H1 (cell line): ENCODE data around the gene MPPE1. TPM values are rescaled to one million over a fixed set of nuclear protein-coding genes. Genes with fewer than 3 reads are reported as not detected.
A peak's percentile ranks its signal among the peaks of the same experiment; 100 is the strongest.

Experiments
- CTCF ChIA-PET: fragments of 300-600 bp; sonication (Branson Sonifier 250); formaldehyde crosslinking; loops from one replicate; lab custom pipeline; 2021; ENCODE audit not compliant: partially characterized antibody; lab: Charles Lee
- POLR2A ChIA-PET: fragments of 300-600 bp; sonication (Branson Sonifier 250); formaldehyde crosslinking; loops from one replicate; lab custom pipeline; 2021; ENCODE audit warnings: inconsistent platforms; ENCODE audit not compliant: partially characterized antibody; lab: Charles Lee
- DNase-seq, 2 experiments: peaks; one replicate each; pipeline versions ENCODE4 v3.0.0 to v3.0.0-alpha.2; 2010 to 2022; ENCODE audit warnings: low spot score in 2 of 2, low read depth in 1 of 2, mixed read lengths in 1 of 2
- FAIRE-seq: peaks from 2 replicates; lab custom pipeline; 2011; peaks lifted over from hg19 to GRCh38; lab: Jason Lieb, UNC
- H2AFZ ChIP-seq: 2 replicates; pipeline ENCODE4 v1.8.1; 2012; ENCODE audit warnings: low read length, inconsistent platforms
- H2AK5ac ChIP-seq: 2 replicates; pipeline ENCODE4 v1.6.1; 2013; ENCODE audit warnings: low read depth, low read length
- H2BK120ac ChIP-seq: replicated peaks from 2 replicates; pipeline ENCODE3; 2013; ENCODE audit warnings: low read depth, low read length, inconsistent platforms
- H2BK12ac ChIP-seq: 2 replicates; pipeline ENCODE4 v1.6.1; 2013; ENCODE audit warnings: low read depth, low read length
- H2BK15ac ChIP-seq: 2 replicates; pipeline ENCODE4 v1.6.1; 2013; ENCODE audit warnings: low read length
- H2BK20ac ChIP-seq: 2 replicates; pipeline ENCODE4 v1.6.1; 2013; ENCODE audit warnings: low read length
- H2BK5ac ChIP-seq: 2 replicates; pipeline ENCODE4 v1.6.1; 2013; ENCODE audit warnings: low read depth, low read length
- H3K14ac ChIP-seq: 2 replicates; pipeline ENCODE4 v1.6.1; 2013; ENCODE audit warnings: inconsistent platforms; ENCODE audit not compliant: insufficient read length
- H3K18ac ChIP-seq: 2 replicates; pipeline ENCODE4 v1.6.1; 2013; ENCODE audit warnings: low read length; ENCODE audit errors: extremely low read depth
- H3K23ac ChIP-seq: 2 replicates; pipeline ENCODE4 v1.6.1; 2013; ENCODE audit warnings: inconsistent platforms; ENCODE audit not compliant: insufficient read length
- H3K23me2 ChIP-seq: 2 replicates; pipeline ENCODE4 v1.6.1; 2013; ENCODE audit warnings: low read depth, low read length
- H3K27ac ChIP-seq: 2 replicates; pipeline ENCODE4 v1.6.1; 2011; ENCODE audit warnings: low read depth, low read length, inconsistent platforms
- H3K27me3 ChIP-seq, 4 experiments: replicated peaks in 1 of 4; 1 replicate in 1 of 4; 2 replicates in 3 of 4; pipeline versions ENCODE4 v1.6.1 to v1.8.1; 2011 to 2013; ENCODE audit warnings: low read length in 3 of 4, mild to moderate bottlenecking in 3 of 4, inconsistent platforms in 2 of 4, mixed read lengths in 2 of 4, moderate library complexity in 1 of 4; ENCODE audit not compliant: control insufficient read depth in 3 of 4, insufficient read depth in 3 of 4; ENCODE audit errors: extremely low read depth in 1 of 4
- H3K36me3 ChIP-seq, 4 experiments: 2 replicates each; pipeline versions ENCODE4 v1.6.1 to v1.8.1; 2011 to 2013; ENCODE audit warnings: mild to moderate bottlenecking in 4 of 4, low read length in 3 of 4, moderate library complexity in 2 of 4, control low read depth in 1 of 4, inconsistent platforms in 1 of 4; ENCODE audit not compliant: insufficient read depth in 4 of 4, control insufficient read depth in 2 of 4
- H3K4ac ChIP-seq: replicated peaks from 2 replicates; pipeline ENCODE3; 2013; ENCODE audit warnings: low read length, low read depth, mixed read lengths, inconsistent platforms; ENCODE audit not compliant: insufficient read length
- H3K4me1 ChIP-seq, 4 experiments: replicated peaks in 1 of 4; 1 replicate in 1 of 4; 2 replicates in 3 of 4; pipeline versions ENCODE4 v1.6.1 to v1.8.1; 2011 to 2013; ENCODE audit warnings: low read length in 3 of 4, inconsistent platforms in 2 of 4, mixed read lengths in 1 of 4; ENCODE audit not compliant: insufficient read depth in 4 of 4, control insufficient read depth in 3 of 4
- H3K4me2 ChIP-seq, 2 experiments: 2 replicates each; pipeline versions ENCODE4 v1.6.1 to v1.8.1; 2011 to 2013; ENCODE audit warnings: low read depth in 2 of 2, low read length in 2 of 2, control low read depth in 1 of 2, inconsistent platforms in 1 of 2, mild to moderate bottlenecking in 1 of 2; ENCODE audit not compliant: insufficient read depth in 1 of 2
- H3K4me3 ChIP-seq, 4 experiments: fragments of 200-600, 300-600 bp in 1 of 4; sonication (generic), shearing (Covaris generic), sonication (Bioruptor Twin) in 1 of 4; 2 replicates each; pipeline versions ENCODE4 v1.5.1 to v1.8.1; 2011 to 2016; ENCODE audit warnings: low read length in 4 of 4, low read depth in 3 of 4, control low read depth in 2 of 4, inconsistent platforms in 2 of 4, mild to moderate bottlenecking in 2 of 4, mixed read lengths in 1 of 4, moderate library complexity in 1 of 4; ENCODE audit not compliant: insufficient read depth in 2 of 4; ENCODE audit errors: extremely low read depth in 1 of 4
- H3K56ac ChIP-seq: replicated peaks from 2 replicates; pipeline ENCODE3; 2013; ENCODE audit warnings: low read depth, mild to moderate bottlenecking, mixed read lengths, low read length, inconsistent platforms; ENCODE audit not compliant: insufficient read length
- H3K79me1 ChIP-seq: 2 replicates; pipeline ENCODE4 v1.6.1; 2013; ENCODE audit warnings: low read depth, low read length, control low read depth
- H3K79me2 ChIP-seq, 2 experiments: 2 replicates each; pipeline versions ENCODE4 v1.6.1 to v1.8.1; 2012 to 2013; ENCODE audit warnings: low read length in 2 of 2, mild to moderate bottlenecking in 2 of 2, inconsistent platforms in 1 of 2; ENCODE audit not compliant: insufficient read depth in 2 of 2, control insufficient read depth in 1 of 2
- H3K9ac ChIP-seq, 4 experiments: replicated peaks in 1 of 4; 1 replicate in 1 of 4; 2 replicates in 3 of 4; pipeline versions ENCODE4 v1.6.1 to v1.8.1; 2011 to 2013; ENCODE audit warnings: low read depth in 3 of 4, low read length in 3 of 4, control low read depth in 2 of 4, mild to moderate bottlenecking in 2 of 4, moderate library complexity in 2 of 4, inconsistent platforms in 1 of 4; ENCODE audit errors: extremely low read depth in 1 of 4
- H3K9me3 ChIP-seq, 2 experiments: 2 replicates each; pipeline versions ENCODE4 v1.6.1 to v1.8.1; 2012 to 2013; ENCODE audit warnings: mild to moderate bottlenecking in 2 of 2, moderate library complexity in 2 of 2, control low read depth in 1 of 2, inconsistent platforms in 1 of 2, low read depth in 1 of 2, low read length in 1 of 2, mixed read lengths in 1 of 2; ENCODE audit not compliant: insufficient read depth in 2 of 2
- H4K20me1 ChIP-seq, 2 experiments: replicated peaks in 1 of 2; 2 replicates each; pipeline versions ENCODE3 to v1.8.1; 2011 to 2013; ENCODE audit warnings: inconsistent platforms in 2 of 2, low read length in 2 of 2, mild to moderate bottlenecking in 1 of 2; ENCODE audit not compliant: insufficient read depth in 2 of 2, control insufficient read depth in 1 of 2
- H4K5ac ChIP-seq: 2 replicates; pipeline ENCODE4 v1.6.1; 2013; ENCODE audit warnings: low read length, low read depth, mixed read lengths, inconsistent platforms; ENCODE audit not compliant: insufficient read length
- H4K8ac ChIP-seq: 2 replicates; pipeline ENCODE4 v1.8.0; 2013; ENCODE audit warnings: mild to moderate bottlenecking, moderate library complexity, low read length, inconsistent platforms; ENCODE audit not compliant: insufficient read depth; ENCODE audit errors: extremely low read depth
- H4K91ac ChIP-seq: replicated peaks from 2 replicates; pipeline ENCODE3; 2013; ENCODE audit warnings: low read length, mixed read lengths, inconsistent platforms; ENCODE audit not compliant: insufficient read length
- ASH2L ChIP-seq: fragments of 200-600, 300-600 bp; sonication (generic); IDR thresholded peaks from one replicate; pipeline ENCODE4 v1.7.1; 2017; ENCODE audit warnings: low read length
- BACH1 ChIP-seq: IDR thresholded peaks from 2 replicates; pipeline ENCODE4 v1.6.1; 2012; ENCODE audit warnings: low read length, improper control_type of control experiment
- BCL11A ChIP-seq, 2 experiments: IDR thresholded peaks; one replicate each; pipeline ENCODE4 v1.6.1; 2011; ENCODE audit warnings: low read depth in 2 of 2, low read length in 2 of 2, mild to moderate bottlenecking in 2 of 2
- POU5F1 ChIP-seq: IDR thresholded peaks from 2 replicates; pipeline ENCODE4 v1.6.1; 2011; ENCODE audit warnings: low read depth, mild to moderate bottlenecking, low read length, moderate library complexity
- RNF2 ChIP-seq: fragments of 200-900, 300-1000 bp; sonication (generic); IDR thresholded peaks from 2 replicates; pipeline ENCODE4 v1.7.1; 2016; ENCODE audit warnings: borderline replicate concordance, low read depth, mild to moderate bottlenecking, antibody characterized with exemption, low read length; ENCODE audit not compliant: poor library complexity, severe bottlenecking; ENCODE audit errors: missing control alignments
- RXRA ChIP-seq: IDR thresholded peaks from 2 replicates; pipeline ENCODE4 v1.6.1; 2011; ENCODE audit warnings: low read depth, mild to moderate bottlenecking, low read length, moderate library complexity; ENCODE audit not compliant: insufficient read depth
- SIN3A ChIP-seq, 2 experiments: IDR thresholded peaks in 1 of 2; conservative IDR thresholded peaks in 1 of 2; 2 replicates each; pipeline ENCODE4 v1.6.1; 2011 to 2012; ENCODE audit warnings: low read length in 2 of 2, improper control_type of control experiment in 1 of 2, low read depth in 1 of 2, mild to moderate bottlenecking in 1 of 2
- SIRT6 ChIP-seq: IDR thresholded peaks from one replicate; pipeline ENCODE4 v1.7.1; 2012; ENCODE audit warnings: low read length, inconsistent platforms
- SIX5 ChIP-seq: IDR thresholded peaks from 2 replicates; pipeline ENCODE4 v1.6.1; 2011; ENCODE audit warnings: mild to moderate bottlenecking, low read depth, low read length
- ZNF274 ChIP-seq: IDR thresholded peaks from 2 replicates; pipeline ENCODE4 v1.7.0; 2012; ENCODE audit warnings: low read length, borderline replicate concordance; ENCODE audit errors: extremely low read depth
- WGBS, 2 experiments: shearing (Covaris generic) in 1 of 2; methylation state at CpG; one replicate each; pipeline versions ENCODE4 v1.1.6 to v1.1.7; 2013 to 2015; ENCODE audit warnings: low lambda C conversion rate in 2 of 2, mixed read lengths in 2 of 2, inconsistent platforms in 1 of 2, low coverage in 1 of 2, missing lambda C conversion rate in 1 of 2; ENCODE audit not compliant: insufficient replicate concordance in 2 of 2, insufficient coverage in 1 of 2, insufficient read length in 1 of 2; ENCODE audit errors: extremely low coverage in 1 of 2, missing lambda C conversion rate in 1 of 2; 5-methylcytosine and 5-hydroxymethylcytosine counted together
- polyA plus RNA-seq, 7 experiments: library from polyadenylated mRNA; depleted of rRNA in 3 of 7; stranded (reverse) in 5 of 7; unstranded in 2 of 7; fragments of >200 nt in 5 of 7; fragments of 200-250 nt in 2 of 7; gene quantifications; 1 replicate in 5 of 7; 2 replicates in 1 of 7; 4 replicates in 1 of 7; pipeline versions ENCODE4 v1.2.1 to v1.2.3, GENCODE V29; 2011 to 2013; ENCODE audit warnings: missing spikeins in 2 of 7, mixed read lengths in 2 of 7
- total RNA-seq: library from RNA; stranded (reverse); fragmentation: NEBNext Ultra II Directional; extraction: Animal tissue kit (Norgen Biotek cat#: 25700); gene quantifications from 2 replicates; pipeline ENCODE4 v1.2.1, GENCODE V29; 2021

Gene MPPE1
- total and polyA plus RNA-seq, 2 of the 8 experiments (the other 6 are each of a cell fraction or from before 2014, with no cell fraction given), result 13.7 to 20.9 TPM

- Histone ChIP-seq H2AK5ac (peak overlapping the region; percentile 25; the same call in 1 of the 2 replicates), H3K9ac (no peak overlapping the region)
- CTCF ChIA-PET, result interaction anchor here (0.7 to 22.3 kb wide), 6 partner anchors 9 to 101 kb away, joined by 3 to 471 read pairs (median 4); no protein-coding TSS in a partner anchor
- no peak for TF ChIP-seq POU5F1
- no peak for TF ChIP-seq RNF2
- TF ChIP-seq ZNF274, result no peak
- no peak for TF ChIP-seq SIRT6
- no peak for TF ChIP-seq BCL11A (IDR thresholded peaks at IDR 0.05; ENCODE audit: low read depth in 2 of 2, low read length in 2 of 2)
- no peak for TF ChIP-seq ASH2L
- no peak for TF ChIP-seq BACH1
- no peak for TF ChIP-seq SIN3A (conservative IDR thresholded peaks at IDR 0.05 in 1 of 2, IDR thresholded peaks at IDR 0.05 in 1 of 2; ENCODE audit: low read depth in 1 of 2, low read length in 2 of 2)
- TF ChIP-seq SIX5, result no peak
- TF ChIP-seq RXRA, result no peak
- TF ChIP-seq, all 59 proteins: peak for 0
- H3K27ac ChIP-seq, result no peak overlapping the region
- no peaks in the 10 kb centered on the region for H3K36me3 ChIP-seq
- H2AFZ ChIP-seq, result no peak overlapping the region
- no peaks in the 10 kb centered on the region for H3K27me3 ChIP-seq
- no peak overlapping the region for H2BK20ac ChIP-seq
- FAIRE-seq (no peak), DNase-seq (no peak)
- POLR2A ChIA-PET, result interaction anchor here (1.0 to 1.5 kb wide), 2 partner anchors 20 to 46 kb away, joined by 3 to 4 read pairs; no protein-coding TSS in a partner anchor
- no peak overlapping the region for H3K56ac ChIP-seq
- no peak overlapping the region for H2BK15ac ChIP-seq
- H3K9me3 ChIP-seq, result no peaks in the 10 kb centered on the region
- H3K14ac ChIP-seq, result no peak overlapping the region
- H3K79me1 ChIP-seq, result no peaks in the 10 kb centered on the region
- H3K23ac ChIP-seq, result no peak overlapping the region
- no peaks in the 10 kb centered on the region for H4K20me1 ChIP-seq
- H3K4me1 ChIP-seq, result peaks cover 3 to 5% (median 4%) of the 10 kb centered on the region in 4 experiments; a peak in 6 of 7 replicates
- no peak overlapping the region for H4K91ac ChIP-seq
- no peak overlapping the region for H3K4me2 ChIP-seq
- H3K4ac ChIP-seq, result no peak overlapping the region
- no peak overlapping the region for H4K8ac ChIP-seq
- no peak overlapping the region for H3K18ac ChIP-seq
- H4K5ac ChIP-seq, result no peak overlapping the region
- no peak overlapping the region for H2BK120ac ChIP-seq
- WGBS, 2 experiments, result 91% methylated on average over 5 of the region's 5 CpGs; no CpG with 5 or more reads in 1 of the 2 experiments
- H3K79me2 ChIP-seq, result no peaks in the 10 kb centered on the region
- H2BK12ac ChIP-seq, result no peak overlapping the region
- no peak overlapping the region for H2BK5ac ChIP-seq
- H3K4me3 ChIP-seq, result no peak overlapping the region
- no peaks in the 10 kb centered on the region for H3K23me2 ChIP-seq
These were observed 36.7 kb upstream of the MPPE1 start for GRCh38 chr18:11944786-11945185.
